ENCODE data around the gene TBKBP1. TPM values are rescaled to one million over a fixed set of nuclear protein-coding genes. Genes with fewer than 3 reads are reported as not detected.
A peak's percentile ranks its signal among the peaks of the same experiment; 100 is the strongest.

The TBKBP1 gene
- total and polyA plus RNA-seq, 2 donors from 2014 or later, result 10.1 to 11.2 TPM

DNA sequence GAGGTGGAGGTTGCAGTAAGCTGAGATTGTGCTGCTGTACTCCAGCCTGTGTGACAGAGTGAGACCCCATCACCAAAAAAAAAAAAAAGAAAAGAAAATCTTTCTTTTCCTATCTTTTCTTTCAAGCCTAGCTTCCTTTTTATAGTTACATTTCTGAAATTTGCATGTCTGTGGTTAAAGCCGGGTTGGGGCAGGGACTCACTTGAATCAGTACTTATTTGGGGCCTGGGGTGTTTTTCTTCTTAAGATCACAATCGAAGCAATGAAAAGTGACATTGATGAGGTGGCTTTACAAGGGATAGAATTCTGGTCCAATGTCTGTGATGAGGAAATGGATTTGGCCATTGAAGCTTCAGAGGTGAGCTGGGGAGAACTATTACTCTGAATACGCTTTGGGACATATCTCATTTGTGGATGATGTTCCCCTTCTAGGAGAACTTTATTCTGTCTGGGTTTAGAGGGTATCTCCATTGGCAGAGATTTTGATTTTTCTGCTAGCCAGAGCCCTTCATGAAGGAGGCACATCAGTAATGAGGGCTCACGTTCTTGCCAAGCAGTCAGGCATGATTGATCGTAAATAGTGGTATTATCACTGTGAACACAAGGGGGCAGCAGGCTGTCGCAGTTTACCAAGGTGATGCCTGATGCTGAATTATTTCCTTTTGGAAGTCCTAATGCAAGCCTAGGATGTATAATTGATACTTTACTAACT, 29.9 kb upstream of the TBKBP1 start:
- no peak overlapping the region for H3K4me3 ChIP-seq (ENCODE audit: low read length in 3 of 3)
- intact Hi-C loops (cut with DNase I), result no loop called here
- FAIRE-seq, result no peak

DNA sequence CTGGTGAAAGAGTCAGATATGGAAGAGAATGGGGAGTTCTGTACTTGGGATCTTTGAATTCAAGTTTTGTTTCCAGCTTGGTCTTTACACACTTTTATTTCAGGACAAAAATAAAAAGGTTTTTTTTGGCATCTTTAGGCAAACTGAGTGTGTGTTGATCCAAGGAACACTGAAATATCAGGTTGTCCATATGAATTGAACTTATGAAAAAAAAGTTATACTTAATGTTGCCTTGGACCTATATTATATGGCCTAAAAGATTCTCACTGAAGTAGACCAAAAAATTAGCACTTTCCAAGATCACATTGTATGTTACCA, 29.4 kb upstream of the TBKBP1 start:
- intact Hi-C loops (cut with DNase I), result no loop called here
- H3K36me3 ChIP-seq (ENCODE audit: control insufficient read depth in 2 of 3, insufficient read depth in 3 of 3, low read length in 3 of 3), result peaks cover 13 to 59% (median 31%) of the 10 kb centered on the region in 3 donors
- TF ChIP-seq, protein P1, sequence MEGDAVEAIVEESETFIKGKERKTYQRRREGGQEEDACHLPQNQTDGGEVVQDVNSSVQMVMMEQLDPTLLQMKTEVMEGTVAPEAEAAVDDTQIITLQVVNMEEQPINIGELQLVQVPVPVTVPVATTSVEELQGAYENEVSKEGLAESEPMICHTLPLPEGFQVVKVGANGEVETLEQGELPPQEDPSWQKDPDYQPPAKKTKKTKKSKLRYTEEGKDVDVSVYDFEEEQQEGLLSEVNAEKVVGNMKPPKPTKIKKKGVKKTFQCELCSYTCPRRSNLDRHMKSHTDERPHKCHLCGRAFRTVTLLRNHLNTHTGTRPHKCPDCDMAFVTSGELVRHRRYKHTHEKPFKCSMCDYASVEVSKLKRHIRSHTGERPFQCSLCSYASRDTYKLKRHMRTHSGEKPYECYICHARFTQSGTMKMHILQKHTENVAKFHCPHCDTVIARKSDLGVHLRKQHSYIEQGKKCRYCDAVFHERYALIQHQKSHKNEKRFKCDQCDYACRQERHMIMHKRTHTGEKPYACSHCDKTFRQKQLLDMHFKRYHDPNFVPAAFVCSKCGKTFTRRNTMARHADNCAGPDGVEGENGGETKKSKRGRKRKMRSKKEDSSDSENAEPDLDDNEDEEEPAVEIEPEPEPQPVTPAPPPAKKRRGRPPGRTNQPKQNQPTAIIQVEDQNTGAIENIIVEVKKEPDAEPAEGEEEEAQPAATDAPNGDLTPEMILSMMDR (IDR thresholded peaks at IDR 0.05; ENCODE audit: borderline replicate concordance, extremely low read depth, insufficient read depth), result no peak
- no peaks in the 10 kb centered on the region for H3K27me3 ChIP-seq (ENCODE audit: control insufficient read depth, insufficient read depth, low read length)
- FAIRE-seq, result no peak
- H3K9me3 ChIP-seq (ENCODE audit: control insufficient read depth in 2 of 3, insufficient read depth in 1 of 3, low read length in 3 of 3), result no peaks in the 10 kb centered on the region
- no peaks in the 10 kb centered on the region for H3K4me1 ChIP-seq (ENCODE audit: control insufficient read depth in 2 of 3, insufficient read depth in 2 of 3, low read depth in 1 of 3, low read length in 3 of 3)
- H3K27ac ChIP-seq (ENCODE audit: low read depth in 2 of 2, low read length in 2 of 2), result no peak overlapping the region
- no peak for DNase-seq
- no peak overlapping the region for H3K9ac ChIP-seq (ENCODE audit: low read length in 3 of 3)
- H3K4me3 ChIP-seq (ENCODE audit: low read length in 3 of 3), result no peak overlapping the region

More for the DNA sequence above, 29.9 kb upstream of the TBKBP1 start:
- Histone ChIP-seq H3K9me3 (ENCODE audit: control insufficient read depth in 2 of 3, insufficient read depth in 1 of 3, low read length in 3 of 3) (no peaks in the 10 kb centered on the region), H3K9ac (ENCODE audit: low read length in 3 of 3) (no peak overlapping the region), H3K27me3 (ENCODE audit: control insufficient read depth, insufficient read depth, low read length) (no peaks in the 10 kb centered on the region), H3K4me1 (ENCODE audit: control insufficient read depth in 2 of 3, insufficient read depth in 2 of 3, low read depth in 1 of 3, low read length in 3 of 3) (no peaks in the 10 kb centered on the region), H3K36me3 (ENCODE audit: control insufficient read depth in 2 of 3, insufficient read depth in 3 of 3, low read length in 3 of 3) (peaks cover 13 to 54% (median 28%) of the 10 kb centered on the region in 3 donors), H3K27ac (ENCODE audit: low read depth in 2 of 2, low read length in 2 of 2) (no peak overlapping the region)
- TF ChIP-seq, protein P1 (IDR thresholded peaks at IDR 0.05; ENCODE audit: borderline replicate concordance, extremely low read depth, insufficient read depth), result peak; percentile 88
- peak in 4 of 5 donors; percentile 72 to 86 (median 80) for DNase-seq

DNA sequence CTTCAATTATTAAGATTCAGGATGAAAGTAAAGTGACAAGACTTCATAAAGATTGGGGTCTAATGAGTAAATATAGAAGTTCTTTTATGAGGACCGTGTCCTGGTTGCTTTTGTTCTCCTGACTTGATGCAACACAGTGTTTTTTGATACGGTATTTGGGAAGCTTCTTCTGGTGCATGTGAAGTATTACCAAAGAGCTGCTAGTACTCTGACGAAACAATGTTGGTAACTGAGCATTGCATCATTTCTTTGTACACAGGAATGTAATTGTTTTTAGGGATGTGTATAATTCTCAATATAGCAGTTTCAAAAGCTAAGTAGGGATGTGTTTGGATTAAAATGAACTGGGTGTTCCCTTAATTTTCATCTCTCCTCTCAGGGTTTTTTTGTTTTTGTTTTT, 28.3 kb upstream of the TBKBP1 start:
- no peaks in the 10 kb centered on the region for H3K27me3 ChIP-seq (ENCODE audit: control insufficient read depth, insufficient read depth, low read length)
- no peaks in the 10 kb centered on the region for H3K4me1 ChIP-seq (ENCODE audit: control insufficient read depth in 2 of 3, insufficient read depth in 2 of 3, low read depth in 1 of 3, low read length in 3 of 3)
- peaks cover 23 to 64% (median 42%) of the 10 kb centered on the region in 3 donors for H3K36me3 ChIP-seq (ENCODE audit: control insufficient read depth in 2 of 3, insufficient read depth in 3 of 3, low read length in 3 of 3)
- H3K9ac ChIP-seq (ENCODE audit: low read length in 3 of 3), result no peak overlapping the region
- no peak for FAIRE-seq
- H3K27ac ChIP-seq (ENCODE audit: low read depth in 2 of 2, low read length in 2 of 2), result no peak overlapping the region
- no peak for DNase-seq
- TF ChIP-seq, protein P1 (IDR thresholded peaks at IDR 0.05; ENCODE audit: borderline replicate concordance, extremely low read depth, insufficient read depth), result no peak
- intact Hi-C loops (cut with DNase I), result no loop called here
- H3K4me3 ChIP-seq (ENCODE audit: low read length in 3 of 3), result no peak overlapping the region
- H3K9me3 ChIP-seq (ENCODE audit: control insufficient read depth in 2 of 3, insufficient read depth in 1 of 3, low read length in 3 of 3), result no peaks in the 10 kb centered on the region
